Endothelial cell of umbilical vein (primary cell): ENCODE results near the gene CFAP65.

Experiments used
- CTCF ChIP-seq, 2 donors: IDR thresholded peaks; 1 replicate in 1 of 2; 2 replicates in 1 of 2; pipeline ENCODE4 v1.5.1; 2011; ENCODE audit warnings: low read length in 2 of 2, mild to moderate bottlenecking in 2 of 2, moderate library complexity in 2 of 2, control low read depth in 1 of 2, inconsistent platforms in 1 of 2, low read depth in 1 of 2; ENCODE audit not compliant: insufficient read depth in 1 of 2; ENCODE audit errors: extremely low read depth in 1 of 2
- POLR2A ChIP-seq: IDR thresholded peaks from 2 replicates; pipeline ENCODE4 v1.6.1; 2012; ENCODE audit warnings: low read depth, mild to moderate bottlenecking, control low read depth, low read length

GRCh38 chr2:218957671-218958070 is 83.6 kb downstream of the CFAP65 start:
- TF ChIP-seq CTCF (IDR thresholded peaks at IDR 0.05; ENCODE audit: extremely low read depth in 1 of 2, insufficient read depth in 1 of 2, low read depth in 1 of 2, low read length in 2 of 2) (no peak), POLR2A (no peak)
